Uterus (tissue), 2 donors: ENCODE measurements around the gene ZDHHC1.

ENCODE experiments used
- POLR2A ChIP-seq, 2 donors: fragments of 450-650 bp; IDR thresholded peaks; one replicate each; pipeline ENCODE4 v1.6.1; 2016; ENCODE audit warnings: antibody characterized with exemption in 2 of 2, mild to moderate bottlenecking in 1 of 2, moderate library complexity in 1 of 2
- TF ChIP-seq, protein P1 (sequence below), 4 experiments: fragments of 200-600 bp in 2 of 4; fragments of 450-650 bp in 2 of 4; sonication (generic) in 2 of 4; IDR thresholded peaks; one replicate each; pipeline ENCODE4 v1.5.1; 2016 to 2019; ENCODE audit warnings: antibody characterized with exemption in 4 of 4, mild to moderate bottlenecking in 2 of 4, moderate library complexity in 1 of 4

DNA sequence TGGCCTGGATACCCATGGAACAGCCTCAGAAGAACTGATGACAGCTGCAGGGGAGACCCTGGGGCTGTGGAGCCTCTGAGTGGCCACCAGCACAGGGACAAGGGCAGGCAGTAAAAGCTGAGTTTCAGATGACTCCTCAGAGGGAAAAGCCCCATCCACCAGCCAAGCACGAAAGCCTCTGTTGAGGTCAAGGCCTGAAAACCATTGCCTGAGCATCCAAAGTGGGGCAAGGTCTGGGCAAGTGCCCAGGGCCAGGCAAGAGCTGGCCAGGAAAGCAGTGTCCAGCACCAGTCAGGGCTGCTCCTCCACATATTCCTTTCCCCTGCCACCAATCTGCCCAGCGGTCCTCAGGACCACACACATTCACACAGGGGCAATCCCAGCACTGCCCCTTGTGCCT, 48.3 kb upstream of the ZDHHC1 start:
- TF ChIP-seq, protein P1, sequence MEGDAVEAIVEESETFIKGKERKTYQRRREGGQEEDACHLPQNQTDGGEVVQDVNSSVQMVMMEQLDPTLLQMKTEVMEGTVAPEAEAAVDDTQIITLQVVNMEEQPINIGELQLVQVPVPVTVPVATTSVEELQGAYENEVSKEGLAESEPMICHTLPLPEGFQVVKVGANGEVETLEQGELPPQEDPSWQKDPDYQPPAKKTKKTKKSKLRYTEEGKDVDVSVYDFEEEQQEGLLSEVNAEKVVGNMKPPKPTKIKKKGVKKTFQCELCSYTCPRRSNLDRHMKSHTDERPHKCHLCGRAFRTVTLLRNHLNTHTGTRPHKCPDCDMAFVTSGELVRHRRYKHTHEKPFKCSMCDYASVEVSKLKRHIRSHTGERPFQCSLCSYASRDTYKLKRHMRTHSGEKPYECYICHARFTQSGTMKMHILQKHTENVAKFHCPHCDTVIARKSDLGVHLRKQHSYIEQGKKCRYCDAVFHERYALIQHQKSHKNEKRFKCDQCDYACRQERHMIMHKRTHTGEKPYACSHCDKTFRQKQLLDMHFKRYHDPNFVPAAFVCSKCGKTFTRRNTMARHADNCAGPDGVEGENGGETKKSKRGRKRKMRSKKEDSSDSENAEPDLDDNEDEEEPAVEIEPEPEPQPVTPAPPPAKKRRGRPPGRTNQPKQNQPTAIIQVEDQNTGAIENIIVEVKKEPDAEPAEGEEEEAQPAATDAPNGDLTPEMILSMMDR (IDR thresholded peaks at IDR 0.05), result no peak
- TF ChIP-seq POLR2A (IDR thresholded peaks at IDR 0.05), result no peak
